ENCODE data around the gene HNRNPLL.

The HNRNPLL gene

DNA sequence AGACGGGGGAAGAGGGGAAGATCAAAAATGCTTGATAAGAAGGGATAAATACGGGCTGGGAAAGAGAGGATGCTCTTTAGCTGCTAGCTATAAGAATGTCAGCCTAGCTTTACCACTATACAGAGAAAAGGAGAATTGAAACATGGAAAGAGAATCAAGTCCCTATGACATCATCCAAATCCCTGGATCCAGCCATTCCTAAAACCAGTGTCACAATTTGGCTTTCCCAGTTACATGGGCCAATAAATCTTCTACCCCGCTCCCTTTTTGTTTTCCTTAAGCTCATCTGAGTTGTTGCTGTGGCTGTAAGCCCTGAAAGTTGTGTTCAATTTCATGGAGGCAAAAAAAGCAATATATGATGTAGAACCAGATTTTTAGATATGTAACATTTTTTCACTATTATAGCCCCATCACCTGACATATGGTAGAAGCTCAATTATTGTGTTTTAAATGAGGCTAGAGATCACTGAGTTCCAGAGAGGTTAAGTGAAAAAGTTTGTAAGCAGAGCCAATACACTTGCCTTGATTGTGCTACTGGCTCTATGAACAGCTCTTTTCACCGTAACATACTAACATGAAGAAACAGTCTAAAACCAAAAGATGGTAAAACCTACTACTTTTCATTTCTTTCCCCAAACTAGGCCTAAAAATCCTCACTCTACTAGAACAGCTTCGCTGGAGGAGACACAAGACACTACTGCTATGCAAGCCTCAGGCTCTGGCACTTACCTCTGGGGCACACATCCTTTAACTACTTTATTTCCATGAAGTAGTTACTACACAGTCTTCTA, 4.3 kb downstream of the HNRNPLL start:
- no peak overlapping the region for H3K27ac ChIP-seq
- TF ChIP-seq, protein P1, sequence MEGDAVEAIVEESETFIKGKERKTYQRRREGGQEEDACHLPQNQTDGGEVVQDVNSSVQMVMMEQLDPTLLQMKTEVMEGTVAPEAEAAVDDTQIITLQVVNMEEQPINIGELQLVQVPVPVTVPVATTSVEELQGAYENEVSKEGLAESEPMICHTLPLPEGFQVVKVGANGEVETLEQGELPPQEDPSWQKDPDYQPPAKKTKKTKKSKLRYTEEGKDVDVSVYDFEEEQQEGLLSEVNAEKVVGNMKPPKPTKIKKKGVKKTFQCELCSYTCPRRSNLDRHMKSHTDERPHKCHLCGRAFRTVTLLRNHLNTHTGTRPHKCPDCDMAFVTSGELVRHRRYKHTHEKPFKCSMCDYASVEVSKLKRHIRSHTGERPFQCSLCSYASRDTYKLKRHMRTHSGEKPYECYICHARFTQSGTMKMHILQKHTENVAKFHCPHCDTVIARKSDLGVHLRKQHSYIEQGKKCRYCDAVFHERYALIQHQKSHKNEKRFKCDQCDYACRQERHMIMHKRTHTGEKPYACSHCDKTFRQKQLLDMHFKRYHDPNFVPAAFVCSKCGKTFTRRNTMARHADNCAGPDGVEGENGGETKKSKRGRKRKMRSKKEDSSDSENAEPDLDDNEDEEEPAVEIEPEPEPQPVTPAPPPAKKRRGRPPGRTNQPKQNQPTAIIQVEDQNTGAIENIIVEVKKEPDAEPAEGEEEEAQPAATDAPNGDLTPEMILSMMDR (IDR thresholded peaks at IDR 0.05) = no peak
- TF ChIP-seq ZFX (IDR thresholded peaks at IDR 0.05; ENCODE audit: borderline replicate concordance) = no peak

DNA sequence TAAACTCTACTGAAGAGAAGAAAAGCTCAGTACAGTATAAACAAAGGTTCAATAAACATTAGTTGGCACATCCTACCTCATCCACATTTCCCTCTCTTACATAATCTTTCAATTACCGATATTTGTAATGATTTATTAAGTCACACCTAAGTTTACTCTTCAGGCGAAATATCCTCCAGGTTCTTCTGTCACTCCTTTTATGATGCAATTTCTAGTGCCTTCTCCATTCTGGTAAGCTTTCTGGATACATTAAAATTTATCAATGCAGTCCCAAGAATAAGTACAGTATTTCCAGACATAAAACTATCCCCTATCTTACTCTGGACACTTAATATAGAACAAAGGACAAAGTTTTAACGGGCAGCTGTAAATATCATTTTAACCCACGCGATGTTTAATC, 5.6 kb downstream of the HNRNPLL start:
- TF ChIP-seq, protein P1 (IDR thresholded peaks at IDR 0.05) = no peak
- TF ChIP-seq ZFX (IDR thresholded peaks at IDR 0.05; ENCODE audit: borderline replicate concordance) = no peak
- H3K27ac ChIP-seq = no peak overlapping the region

DNA sequence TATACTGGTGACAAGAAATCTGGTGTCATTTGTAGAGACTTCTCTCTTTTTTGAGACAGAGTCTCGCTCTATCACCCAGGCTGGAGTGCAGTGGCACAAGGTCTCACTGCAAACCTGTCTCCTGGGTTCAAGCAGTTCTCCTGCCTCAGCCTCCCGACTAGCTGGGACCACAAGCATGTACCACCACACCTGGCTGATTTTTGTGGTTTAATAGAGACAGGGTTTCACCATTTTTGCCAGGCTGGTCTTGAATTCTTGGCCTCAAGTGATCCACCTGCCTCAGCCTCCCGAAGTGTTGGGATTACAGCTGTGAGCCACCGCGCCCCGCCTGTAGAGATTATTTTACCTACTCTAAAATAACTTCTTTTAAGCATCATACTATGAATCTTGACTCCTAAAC, 6.5 kb downstream of the HNRNPLL start:
- TF ChIP-seq, protein P1 (IDR thresholded peaks at IDR 0.05) = no peak
- TF ChIP-seq ZFX (IDR thresholded peaks at IDR 0.05; ENCODE audit: borderline replicate concordance) = no peak
- no peak overlapping the region for H3K27ac ChIP-seq

DNA sequence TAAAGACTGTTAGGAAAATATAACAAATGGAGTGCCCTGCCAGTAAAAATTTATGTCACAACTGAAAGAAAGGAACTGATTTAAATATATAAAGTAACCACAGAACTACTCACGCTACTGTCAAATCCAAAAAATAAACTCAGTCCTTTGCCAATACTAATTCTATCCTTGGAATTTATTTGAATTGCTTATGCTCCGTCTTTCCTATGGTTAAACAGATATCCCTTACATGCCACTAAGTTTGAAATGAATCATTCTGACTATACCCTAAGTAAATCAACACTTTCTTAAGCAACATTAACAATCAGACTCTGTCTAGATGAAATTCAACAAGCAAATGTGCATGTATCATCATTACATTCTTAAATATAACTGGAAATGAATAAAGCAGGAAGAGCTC, 9.8 kb downstream of the HNRNPLL start:
- no peak overlapping the region for H3K27ac ChIP-seq
- TF ChIP-seq, protein P1 (IDR thresholded peaks at IDR 0.05) = no peak
- no peak for TF ChIP-seq ZFX (IDR thresholded peaks at IDR 0.05; ENCODE audit: borderline replicate concordance)

DNA sequence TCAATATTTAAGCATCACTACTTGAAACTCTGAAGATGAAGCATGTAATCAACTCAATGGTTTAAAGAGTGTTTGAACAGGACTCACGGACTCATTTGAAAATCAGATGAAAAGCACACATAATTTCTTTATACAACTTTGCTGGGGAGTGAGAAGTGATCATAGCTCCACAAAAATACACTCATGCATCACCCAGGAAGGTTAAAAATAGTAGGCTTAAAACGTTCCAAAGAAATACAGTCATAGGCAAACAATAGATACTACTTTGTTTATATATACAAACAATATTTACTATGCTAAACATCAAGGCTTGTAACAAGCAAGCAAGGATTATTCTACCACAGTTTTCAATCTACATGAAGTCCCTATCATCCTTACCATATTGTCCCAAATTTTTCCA, 11.6 kb downstream of the HNRNPLL start:
- TF ChIP-seq, protein P1 (IDR thresholded peaks at IDR 0.05) = no peak
- peak overlapping the region; percentile 12; the same call in 1 of the 2 replicates for H3K27ac ChIP-seq

DNA sequence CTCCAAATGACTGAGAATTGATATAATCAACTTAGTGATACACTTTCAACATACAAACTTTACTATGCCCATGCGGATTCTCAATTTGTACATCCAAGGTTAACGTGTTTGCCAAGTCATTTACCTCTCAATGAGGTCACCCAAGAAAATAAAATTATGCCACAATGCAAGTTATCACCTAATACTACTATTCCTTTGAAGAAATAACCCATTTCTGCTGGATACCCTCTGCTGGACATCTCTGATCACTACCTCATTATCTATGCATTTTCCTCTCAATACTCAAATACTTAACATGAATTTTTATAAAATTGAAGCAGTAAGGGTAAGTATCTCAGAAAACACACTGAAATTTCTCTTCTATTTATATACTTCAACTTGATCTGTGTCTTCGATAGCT, 12.7 kb downstream of the HNRNPLL start:
- TF ChIP-seq, protein P1 (IDR thresholded peaks at IDR 0.05) = no peak; the same call in 1 of the 2 replicates
- no peak overlapping the region for H3K27ac ChIP-seq

DNA sequence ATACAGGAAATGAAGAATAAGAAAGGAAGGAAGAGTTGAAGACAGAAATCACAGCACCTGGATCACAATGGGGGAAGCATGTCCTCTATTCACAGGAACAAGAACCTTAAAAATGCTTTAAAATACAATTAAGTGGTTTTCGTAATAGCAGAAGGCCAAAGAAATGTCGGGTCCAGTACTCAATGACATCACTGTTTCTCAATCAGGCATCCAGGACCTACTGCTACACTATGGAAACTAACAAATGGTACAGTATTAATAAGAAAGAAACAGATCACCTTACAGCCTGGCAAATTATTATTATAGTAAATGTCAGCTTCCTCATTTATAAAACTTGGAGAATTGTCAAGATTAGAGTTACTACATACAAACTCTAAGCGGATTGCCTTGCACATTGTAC, 15.8 kb downstream of the HNRNPLL start:
- TF ChIP-seq, protein P1 (IDR thresholded peaks at IDR 0.05) = no peak
- no peak for TF ChIP-seq ZFX (IDR thresholded peaks at IDR 0.05; ENCODE audit: borderline replicate concordance)
- H3K27ac ChIP-seq = no peak overlapping the region
